ENCODE measurements around the gene UBQLN2.
A peak's percentile ranks its signal among the peaks of the same experiment; 100 is the strongest.
"Not testable (repeated sequence)": the region's sequence is repeated elsewhere in the genome, so short reads cannot be mapped to it uniquely, and the experiment has no call there.

The UBQLN2 gene

GRCh38 chrX:56563231-56564161 is at the start of gene UBQLN2:
Gene UBQLN2 (plus strand): TSS chrX:56563627. CDS start chrX:56563874, 247 bp downstream.
- peak; percentile 52 to 66 for DNase-seq (ENCODE audit: low read depth in 1 of 2, low spot score in 1 of 2)

- DNase-seq (ENCODE audit: low read depth in 1 of 2, low spot score in 1 of 2): no peak
Measured at GRCh38 chrX:56519642-56520041, 43.8 kb upstream of the UBQLN2 start.

- not testable (repeated sequence) for DNase-seq (ENCODE audit: low read depth in 1 of 2, low spot score in 1 of 2)
Measured at GRCh38 chrX:56529482-56530007, 33.9 kb upstream of the UBQLN2 start.

- no peak for DNase-seq (ENCODE audit: low read depth in 1 of 2, low spot score in 1 of 2)
Measured at GRCh38 chrX:56530011-56530410, 33.4 kb upstream of the UBQLN2 start.

- DNase-seq (ENCODE audit: low read depth in 1 of 2, low spot score in 1 of 2): no peak
Measured at GRCh38 chrX:56550667-56551066, 12.8 kb upstream of the UBQLN2 start.

GRCh38 chrX:56554870-56555269 is 8.6 kb upstream of the UBQLN2 start:
- DNase-seq (ENCODE audit: low read depth in 1 of 2, low spot score in 1 of 2): no peak

GRCh38 chrX:56557376-56557929 is 6.0 kb upstream of the UBQLN2 start:
- DNase-seq (ENCODE audit: low read depth in 1 of 2, low spot score in 1 of 2): no peak

- DNase-seq (ENCODE audit: low read depth in 1 of 2, low spot score in 1 of 2): no peak
Measured at GRCh38 chrX:56564164-56564885, 898 bp downstream of the UBQLN2 start.

GRCh38 chrX:56564921-56565840 is 1.8 kb downstream of the UBQLN2 start:
- DNase-seq (ENCODE audit: low read depth in 1 of 2, low spot score in 1 of 2): no peak

GRCh38 chrX:56569378-56570057 is 6.1 kb downstream of the UBQLN2 start:
- no peak for DNase-seq (ENCODE audit: low read depth in 1 of 2, low spot score in 1 of 2)

GRCh38 chrX:56572975-56573374 is 9.5 kb downstream of the UBQLN2 start:
- DNase-seq (ENCODE audit: low read depth in 1 of 2, low spot score in 1 of 2): no peak

GRCh38 chrX:56574861-56575260 is 11.4 kb downstream of the UBQLN2 start:
- no peak for DNase-seq (ENCODE audit: low read depth in 1 of 2, low spot score in 1 of 2)

- DNase-seq (ENCODE audit: low read depth in 1 of 2, low spot score in 1 of 2): no peak
Measured at GRCh38 chrX:56576721-56577120, 13.3 kb downstream of the UBQLN2 start.

GRCh38 chrX:56588397-56589188 is 25.2 kb downstream of the UBQLN2 start:
- no peak for DNase-seq (ENCODE audit: low read depth in 1 of 2, low spot score in 1 of 2)

- DNase-seq (ENCODE audit: low read depth in 1 of 2, low spot score in 1 of 2): not testable (repeated sequence)
Measured at GRCh38 chrX:56591830-56592229, 28.4 kb downstream of the UBQLN2 start.

- DNase-seq (ENCODE audit: low read depth in 1 of 2, low spot score in 1 of 2): no peak
Measured at GRCh38 chrX:56600141-56600540, 36.7 kb downstream of the UBQLN2 start.

- DNase-seq (ENCODE audit: low read depth in 1 of 2, low spot score in 1 of 2): no peak
Measured at GRCh38 chrX:56600987-56601386, 37.6 kb downstream of the UBQLN2 start.

- DNase-seq (ENCODE audit: low read depth in 1 of 2, low spot score in 1 of 2): no peak
Measured at GRCh38 chrX:56615282-56615681, 51.9 kb downstream of the UBQLN2 start.
